GM19455 (cell line): Measurements from ENCODE around the gene CDKAL1.
"Not testable (repeated sequence)": the region's sequence is repeated elsewhere in the genome, so short reads cannot be mapped to it uniquely, and the experiment has no call there.

ENCODE experiments used
- ATAC-seq: cut with Tn5 transposase; IDR thresholded peaks from one replicate; pipeline ENCODE4 v1.9.1; 2021; ENCODE audit not compliant: unreplicated experiment

The CDKAL1 gene

GRCh38 chr6:20589266-20589665 lies 55.0 kb downstream of the CDKAL1 start:
- no peak for ATAC-seq

GRCh38 chr6:20590476-20590875 lies 56.2 kb downstream of the CDKAL1 start:
- ATAC-seq: not testable (repeated sequence)

GRCh38 chr6:20594299-20594853 lies 60.1 kb downstream of the CDKAL1 start:
- not testable (repeated sequence) for ATAC-seq

- no peak for ATAC-seq
These were observed 65.2 kb downstream of the CDKAL1 start for GRCh38 chr6:20599302-20600051.

- ATAC-seq: no peak
These were observed 66.6 kb downstream of the CDKAL1 start for GRCh38 chr6:20600831-20601230.

GRCh38 chr6:20604159-20604558 lies 69.9 kb downstream of the CDKAL1 start:
- ATAC-seq: no peak

- ATAC-seq: no peak
These were observed 70.8 kb downstream of the CDKAL1 start for GRCh38 chr6:20605061-20605460.

- ATAC-seq: no peak
These were observed 71.3 kb downstream of the CDKAL1 start for GRCh38 chr6:20605581-20605980.

- ATAC-seq: no peak
These were observed 72.6 kb downstream of the CDKAL1 start for GRCh38 chr6:20606831-20607230.

- no peak for ATAC-seq
These were observed 74.1 kb downstream of the CDKAL1 start for GRCh38 chr6:20608356-20608755.

GRCh38 chr6:20608905-20609304 lies 74.6 kb downstream of the CDKAL1 start:
- no peak for ATAC-seq

- not testable (repeated sequence) for ATAC-seq
These were observed 75.7 kb downstream of the CDKAL1 start for GRCh38 chr6:20609924-20610323.

- no peak for ATAC-seq
These were observed 76.5 kb downstream of the CDKAL1 start for GRCh38 chr6:20610636-20611370.

- not testable (repeated sequence) for ATAC-seq
These were observed 83.3 kb downstream of the CDKAL1 start for GRCh38 chr6:20617537-20617936.

- ATAC-seq: no peak
These were observed 85.8 kb downstream of the CDKAL1 start for GRCh38 chr6:20620043-20620442.

GRCh38 chr6:20623761-20624160 lies 89.5 kb downstream of the CDKAL1 start:
- ATAC-seq: no peak

GRCh38 chr6:20626165-20626564 lies 91.9 kb downstream of the CDKAL1 start:
- ATAC-seq: no peak

GRCh38 chr6:20629509-20629908 lies 95.3 kb downstream of the CDKAL1 start:
- no peak for ATAC-seq

- ATAC-seq: no peak
These were observed 95.9 kb downstream of the CDKAL1 start for GRCh38 chr6:20630136-20630535.

GRCh38 chr6:20630617-20631548 lies 96.6 kb downstream of the CDKAL1 start:
- ATAC-seq: no peak

- ATAC-seq: no peak
These were observed 97.3 kb downstream of the CDKAL1 start for GRCh38 chr6:20631549-20631924.
